LNCaP clone FGC (cell line): ENCODE data around the gene BOK.
A peak's percentile ranks its signal among the peaks of the same experiment; 100 is the strongest.
"Not testable (repeated sequence)": the region's sequence is repeated elsewhere in the genome, so short reads cannot be mapped to it uniquely, and the experiment has no call there.

Experiments
- DNase-seq: peaks from one replicate; pipeline ENCODE4 v3.0.0-alpha.2; 2011; ENCODE audit warnings: low read depth
- H3K4me3 ChIP-seq: 2 replicates; pipeline ENCODE4 v1.5.1; 2011; ENCODE audit warnings: mild to moderate bottlenecking, low read depth, low read length, control low read depth
- CTCF ChIP-seq: IDR thresholded peaks from 2 replicates; pipeline ENCODE4 v1.5.1; 2012; ENCODE audit warnings: mild to moderate bottlenecking; ENCODE audit not compliant: control insufficient read depth, insufficient read depth; ENCODE audit errors: extremely low read depth

BOK gene

GRCh38 chr2:241584436-241584835 is 25.9 kb downstream of the BOK start:
- DNase-seq = no peak
- TF ChIP-seq CTCF = no peak
- no peak overlapping the region for H3K4me3 ChIP-seq

GRCh38 chr2:241586564-241587264 is 28.2 kb downstream of the BOK start:
- DNase-seq = no peak
- no peak overlapping the region for H3K4me3 ChIP-seq
- no peak for TF ChIP-seq CTCF

- DNase-seq, H3K4me3 ChIP-seq: not testable (repeated sequence)
Observed at GRCh38 chr2:241589863-241590262, 31.3 kb downstream of the BOK start.

- H3K4me3 ChIP-seq, DNase-seq: not testable (repeated sequence)
Observed at GRCh38 chr2:241590496-241591455, 32.2 kb downstream of the BOK start.

GRCh38 chr2:241592126-241592845 is 33.7 kb downstream of the BOK start:
- no peak for DNase-seq
- no peak overlapping the region for H3K4me3 ChIP-seq
- TF ChIP-seq CTCF = no peak

- no peak for TF ChIP-seq CTCF
- H3K4me3 ChIP-seq = no peak overlapping the region
- DNase-seq = no peak
Observed at GRCh38 chr2:241593271-241593670, 34.7 kb downstream of the BOK start.

GRCh38 chr2:241595600-241596140 is 37.1 kb downstream of the BOK start:
- TF ChIP-seq CTCF = peak; percentile 27; the same call in 1 of the 2 replicates
- H3K4me3 ChIP-seq = no peak overlapping the region
- DNase-seq = no peak
